ENCODE measurements around the gene TLK2.
A peak's percentile ranks its signal among the peaks of the same experiment; 100 is the strongest.
"Not testable (repeated sequence)": the region's sequence is repeated elsewhere in the genome, so short reads cannot be mapped to it uniquely, and the experiment has no call there.

Gene TLK2

DNA sequence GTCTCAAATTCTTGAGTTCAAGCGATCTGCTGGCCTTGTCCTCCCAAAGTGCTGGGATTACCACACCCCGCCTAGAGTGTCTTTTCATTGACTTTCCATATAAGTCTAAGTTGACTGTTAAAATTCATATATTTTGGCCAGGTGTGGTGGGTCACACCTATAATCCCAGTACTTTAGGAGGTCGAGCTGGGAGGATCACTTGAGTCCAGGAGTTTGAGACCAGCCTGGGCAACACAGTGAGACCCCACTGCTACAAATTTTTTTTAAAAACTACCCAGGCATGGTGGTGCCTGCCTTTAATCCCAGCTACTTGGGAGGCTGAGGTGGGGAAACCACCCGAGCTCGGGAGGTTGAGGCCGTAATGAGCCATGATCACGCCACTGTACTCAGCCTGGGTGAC lies 127.0 kb downstream of the TLK2 start:
- no peak for DNase-seq

DNA sequence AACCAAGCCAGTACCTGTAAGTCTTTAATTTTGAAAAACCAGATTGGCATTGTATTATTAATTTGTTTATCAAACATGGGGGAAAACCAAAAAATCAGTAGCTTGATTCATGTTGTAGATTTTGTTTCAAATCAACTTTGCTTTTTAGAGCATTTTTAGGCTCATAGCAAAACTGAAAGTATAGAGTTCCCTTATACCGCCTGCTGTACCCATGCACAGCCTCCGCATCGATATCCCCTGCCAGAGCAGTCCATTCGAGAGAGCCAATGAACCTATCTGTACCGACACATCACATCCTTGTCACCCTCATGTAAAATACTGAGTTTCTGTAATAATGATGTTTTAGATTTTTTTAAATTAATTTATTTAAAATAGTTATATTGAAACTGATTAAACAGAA lies 132.7 kb downstream of the TLK2 start:
- no peak for DNase-seq

DNA sequence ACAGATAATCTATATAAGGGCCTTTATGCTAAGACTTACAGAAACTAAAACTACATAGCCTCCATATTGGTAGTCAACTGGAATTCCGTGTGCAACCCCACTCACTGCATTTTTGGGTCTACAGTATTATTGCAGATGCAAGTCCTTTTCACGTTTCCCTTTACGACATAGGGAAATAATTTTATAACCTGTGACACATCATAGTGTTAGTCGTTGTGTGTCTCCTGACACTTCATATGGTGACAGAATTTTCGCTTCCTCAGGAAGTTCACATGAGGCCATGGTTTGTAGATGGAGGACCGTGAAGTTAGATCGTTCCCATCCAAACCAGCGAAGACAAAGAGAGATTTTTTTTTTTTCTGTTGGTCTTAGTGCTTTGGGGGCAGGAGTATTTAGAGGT lies 133.1 kb downstream of the TLK2 start:
- DNase-seq: no peak

DNA sequence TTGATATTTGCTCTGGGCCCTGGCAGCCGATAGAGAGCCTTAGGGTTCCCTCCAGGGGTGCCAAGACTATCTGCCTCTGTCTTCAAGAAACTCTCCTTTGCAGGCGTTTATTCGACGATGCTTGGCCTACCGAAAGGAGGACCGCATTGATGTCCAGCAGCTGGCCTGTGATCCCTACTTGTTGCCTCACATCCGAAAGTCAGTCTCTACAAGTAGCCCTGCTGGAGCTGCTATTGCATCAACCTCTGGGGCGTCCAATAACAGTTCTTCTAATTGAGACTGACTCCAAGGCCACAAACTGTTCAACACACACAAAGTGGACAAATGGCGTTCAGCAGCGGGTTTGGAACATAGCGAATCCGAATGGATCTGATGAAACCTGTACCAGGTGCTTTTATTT lies 133.7 kb downstream of the TLK2 start:
- not testable (repeated sequence) for DNase-seq

DNA sequence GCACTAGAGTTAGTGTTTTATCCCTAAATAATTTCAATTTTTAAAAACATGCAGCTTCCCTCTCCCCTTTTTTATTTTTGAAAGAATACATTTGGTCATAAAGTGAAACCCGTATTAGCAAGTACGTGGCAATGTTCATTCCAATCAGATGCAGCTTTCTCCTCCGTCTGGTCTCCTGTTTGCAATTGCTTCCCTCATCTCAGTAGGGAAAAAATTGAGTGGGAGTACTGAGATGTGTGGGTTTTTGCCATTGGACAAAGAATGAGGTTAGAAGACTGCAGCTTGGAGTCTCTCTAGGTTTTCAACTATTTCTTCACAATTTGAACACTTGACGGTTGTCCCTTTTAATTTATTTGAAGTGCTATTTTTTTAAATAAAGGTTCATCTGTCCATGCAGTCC lies 134.5 kb downstream of the TLK2 start:
- not testable (repeated sequence) for DNase-seq

DNA sequence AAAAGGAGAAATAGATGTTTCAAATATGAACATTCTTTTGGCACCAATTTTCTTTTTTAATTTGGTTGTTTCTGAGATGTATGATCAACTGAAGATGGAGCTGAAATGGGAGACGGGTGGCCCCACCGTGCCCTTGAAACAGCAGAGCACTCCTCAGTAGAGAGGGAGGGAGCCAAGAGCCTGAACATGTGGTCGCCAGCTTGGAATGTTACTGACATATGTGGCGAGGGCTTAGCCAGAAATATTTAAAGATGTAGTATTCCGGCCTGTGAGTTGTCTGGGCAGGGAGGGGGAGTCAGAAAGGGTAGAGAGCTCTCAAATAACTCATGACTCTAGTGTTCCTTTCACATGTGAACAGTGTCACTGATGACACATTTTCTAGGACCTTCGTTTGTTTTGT lies 135.5 kb downstream of the TLK2 start:
- DNase-seq: no peak

DNA sequence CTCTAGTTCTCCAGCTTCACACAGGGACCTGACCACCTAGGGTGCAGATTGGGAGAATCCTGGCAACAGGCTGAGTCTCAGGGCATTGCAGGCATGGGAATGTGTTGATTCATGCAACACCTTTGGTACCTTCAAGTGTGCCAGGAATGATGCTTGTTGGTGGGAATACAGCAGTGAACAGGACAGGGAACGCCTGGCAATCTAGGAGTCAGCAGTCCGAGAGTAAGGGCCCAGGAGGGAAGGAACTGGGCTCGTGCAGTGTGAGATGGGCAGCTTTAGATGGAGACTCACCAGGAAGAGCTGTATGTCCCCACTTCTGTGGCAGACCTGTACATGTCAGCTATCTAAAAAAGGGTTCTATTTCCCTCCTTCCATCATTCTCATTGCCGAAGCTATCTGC lies 136.9 kb downstream of the TLK2 start:
- no peak for DNase-seq

DNA sequence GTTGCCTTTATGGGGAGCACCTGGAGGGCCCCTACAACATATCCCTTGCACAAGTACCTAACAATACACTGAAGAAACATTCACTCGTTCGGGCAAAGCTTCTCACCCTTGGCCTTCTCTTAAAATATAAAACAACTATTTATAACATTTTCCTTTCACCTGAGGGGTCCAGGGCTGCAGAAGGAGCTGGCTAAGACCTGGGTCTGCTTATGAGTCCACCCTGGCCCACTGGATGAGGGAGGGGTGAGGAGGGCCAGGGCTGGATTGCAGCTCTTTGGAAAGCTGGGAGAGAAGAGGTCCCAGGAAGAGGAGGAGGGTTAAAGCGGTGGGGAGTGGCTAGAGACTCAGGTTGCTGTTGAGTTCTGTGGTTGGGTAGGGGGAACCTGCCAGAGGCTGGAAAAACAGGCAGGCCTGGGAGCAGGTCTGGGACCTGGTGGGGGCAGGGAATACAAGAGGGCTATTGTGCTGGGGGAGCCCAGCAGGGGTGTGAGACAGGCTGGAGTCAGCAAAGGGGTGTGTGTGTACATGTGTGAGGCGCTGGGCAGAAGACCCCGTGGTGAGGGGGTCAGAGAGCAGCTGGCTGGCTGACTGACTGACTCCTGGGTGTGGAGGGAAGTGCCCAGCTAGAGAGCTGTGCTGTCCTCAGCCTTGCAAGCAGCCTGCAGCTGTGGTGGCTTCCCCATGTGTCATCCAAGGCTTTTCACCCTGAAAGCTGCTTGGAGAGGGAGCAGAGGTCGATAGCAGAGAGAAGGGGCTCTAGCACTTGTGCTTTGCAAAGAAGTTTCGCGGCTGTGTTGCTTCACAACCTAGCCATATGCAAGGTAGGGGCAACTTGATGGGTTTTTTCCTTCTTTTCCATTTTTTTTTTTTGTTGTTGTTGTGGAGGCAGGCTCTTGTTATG lies 138.6 kb downstream of the TLK2 start:
- no peak for DNase-seq

DNA sequence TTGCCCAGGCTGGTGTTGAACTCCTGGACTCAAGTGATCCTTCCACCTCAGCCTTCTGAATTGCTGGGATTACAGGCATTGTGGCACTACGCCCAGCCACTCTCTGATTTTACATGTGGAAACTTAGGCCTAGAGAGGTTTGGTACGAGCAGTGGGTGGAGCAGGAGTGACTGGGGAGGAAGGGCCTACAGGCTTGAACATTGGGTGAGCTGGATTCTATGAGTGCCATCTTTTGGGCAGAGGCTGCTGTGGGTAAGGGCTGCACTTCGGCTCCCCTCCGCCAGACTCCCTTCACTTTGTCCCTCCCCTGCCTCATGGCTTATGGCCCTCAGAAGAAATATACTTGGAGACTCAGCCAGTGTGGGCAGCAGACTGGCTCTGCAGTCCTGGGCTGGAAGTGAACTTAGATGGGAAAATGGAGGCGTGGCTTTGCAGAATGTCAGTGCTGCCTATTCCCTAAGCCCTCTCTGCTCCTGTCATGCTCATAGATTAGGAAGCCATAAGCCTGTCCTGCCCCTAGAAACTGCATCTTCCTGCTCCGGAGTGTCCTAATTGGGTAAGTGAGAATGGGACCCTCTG lies 139.4 kb downstream of the TLK2 start:
- no peak for DNase-seq

DNA sequence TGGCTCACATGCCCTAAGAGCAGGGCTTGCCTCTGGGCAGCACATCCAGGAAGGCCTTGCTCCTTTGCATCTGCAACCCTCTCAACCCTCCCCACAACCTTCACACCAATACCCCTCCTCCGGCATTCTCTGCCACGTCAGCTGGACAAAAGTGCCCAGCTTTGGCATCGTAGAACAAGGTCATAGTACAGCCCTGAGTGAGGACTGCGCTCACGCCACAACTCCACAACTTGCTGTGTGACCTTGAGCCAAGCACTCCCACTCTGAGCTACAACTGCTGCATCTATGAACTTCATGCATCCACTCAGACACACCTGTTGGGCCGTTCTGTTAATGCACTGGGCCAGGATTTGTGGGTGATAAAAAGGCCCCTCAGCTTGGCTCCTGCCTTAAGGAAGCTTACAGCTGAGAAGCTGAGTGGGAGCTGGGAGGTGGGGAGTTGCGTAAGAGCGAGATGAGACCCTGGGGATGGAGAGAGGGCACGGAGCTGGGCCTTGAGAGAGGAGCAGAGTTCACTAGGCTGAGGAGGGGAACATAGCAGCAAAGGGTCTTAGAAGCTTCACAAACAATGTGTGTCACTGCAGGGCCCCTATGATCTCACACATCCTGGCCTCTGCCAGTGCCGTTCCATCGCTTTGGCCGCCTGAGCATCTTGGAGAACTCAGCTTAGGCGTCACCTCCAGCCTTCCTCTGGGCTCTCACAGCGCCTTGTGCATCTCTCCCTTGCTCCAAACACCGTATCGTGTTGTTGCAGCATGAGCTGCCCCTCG lies 140.2 kb downstream of the TLK2 start:
- no peak for DNase-seq

DNA sequence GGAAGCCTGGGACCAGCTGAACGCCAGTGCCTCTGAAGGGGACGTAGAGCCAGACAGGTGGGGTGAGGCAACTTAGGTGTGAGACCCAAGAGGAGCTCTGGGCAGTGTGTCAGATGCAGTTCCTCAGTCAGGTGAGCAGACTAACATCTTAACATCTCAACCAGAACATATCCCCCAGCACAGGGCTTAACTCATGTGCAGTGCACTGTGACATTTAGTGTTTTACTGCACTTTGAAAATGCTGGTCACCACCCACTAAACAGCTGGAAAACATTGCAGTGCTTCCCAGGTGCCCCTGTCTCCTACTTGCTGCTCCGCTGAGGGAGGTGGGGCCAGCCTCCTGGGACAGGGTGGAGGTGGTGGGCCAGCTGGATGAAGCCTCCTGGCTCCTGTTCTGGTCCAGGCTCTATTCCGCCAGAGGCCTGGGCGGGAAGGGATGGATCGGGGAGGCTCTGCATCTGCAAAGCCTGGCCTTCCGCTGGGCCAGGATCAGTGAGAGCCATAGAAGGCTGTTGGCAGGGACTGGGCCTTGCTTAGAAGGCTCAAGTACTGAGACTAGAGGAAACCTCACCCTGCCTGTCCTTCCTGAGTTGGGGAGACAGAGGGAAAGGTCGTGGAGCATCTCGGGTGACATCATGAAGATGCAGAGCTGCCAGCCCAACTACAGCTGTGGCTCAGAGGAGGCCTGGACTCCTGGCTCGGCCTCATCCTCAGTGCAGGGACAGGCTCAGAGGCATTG lies 141.0 kb downstream of the TLK2 start:
- DNase-seq: no peak

DNA sequence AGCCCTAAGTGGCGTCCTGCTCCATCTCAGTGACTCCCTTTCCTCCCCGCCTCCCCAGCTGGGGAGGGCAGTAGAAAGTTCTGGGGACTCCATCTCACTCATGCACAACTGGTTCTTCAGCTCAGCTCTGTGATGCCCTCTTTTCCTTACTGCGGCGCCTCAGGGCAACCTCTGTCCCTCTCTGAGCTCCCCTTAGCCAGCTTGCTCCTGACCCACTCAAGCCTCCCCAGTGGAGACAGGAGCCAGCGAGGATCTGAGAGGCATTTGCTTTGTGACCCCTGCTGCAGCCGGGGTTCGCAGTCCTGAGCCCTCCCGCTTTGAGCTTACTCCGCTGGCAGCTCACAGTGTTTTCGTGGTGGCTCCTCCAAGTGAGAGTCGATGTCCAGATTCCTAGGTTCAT lies 142.6 kb downstream of the TLK2 start:
- DNase-seq: no peak

DNA sequence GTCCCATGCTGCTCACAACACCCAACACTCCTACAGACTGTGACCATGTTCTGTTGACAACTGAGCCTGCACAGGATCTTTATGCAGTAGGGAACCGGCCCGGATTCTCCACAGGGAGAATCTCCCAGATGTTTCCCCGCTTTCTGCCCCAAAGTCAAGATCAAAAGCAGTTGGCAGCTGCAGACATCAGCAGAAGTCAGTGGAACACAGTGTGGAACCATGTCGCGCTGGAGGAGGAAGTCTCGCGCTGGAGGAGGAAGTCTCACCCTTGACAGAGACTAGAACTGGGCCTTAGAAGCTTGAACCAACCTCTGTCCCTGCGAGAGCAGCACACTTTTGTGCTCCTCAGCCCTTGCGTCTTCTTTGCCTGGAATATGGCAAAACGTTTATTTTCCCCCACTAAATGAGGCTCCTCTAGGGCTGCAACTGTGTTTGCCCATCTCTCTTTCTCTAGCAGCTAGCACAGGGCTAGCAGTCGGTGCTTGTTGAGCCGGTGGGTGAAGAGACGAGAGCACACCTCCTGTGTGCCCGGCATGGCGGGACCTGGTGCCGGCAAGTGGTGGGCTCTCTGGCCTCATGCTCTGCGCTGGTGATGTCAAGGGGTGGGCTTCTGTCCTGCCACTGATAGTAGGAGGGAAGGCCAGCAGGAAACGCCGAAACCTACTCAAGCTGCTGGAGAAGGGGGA lies 146.7 kb downstream of the TLK2 start:
- DNase-seq: no peak

DNA sequence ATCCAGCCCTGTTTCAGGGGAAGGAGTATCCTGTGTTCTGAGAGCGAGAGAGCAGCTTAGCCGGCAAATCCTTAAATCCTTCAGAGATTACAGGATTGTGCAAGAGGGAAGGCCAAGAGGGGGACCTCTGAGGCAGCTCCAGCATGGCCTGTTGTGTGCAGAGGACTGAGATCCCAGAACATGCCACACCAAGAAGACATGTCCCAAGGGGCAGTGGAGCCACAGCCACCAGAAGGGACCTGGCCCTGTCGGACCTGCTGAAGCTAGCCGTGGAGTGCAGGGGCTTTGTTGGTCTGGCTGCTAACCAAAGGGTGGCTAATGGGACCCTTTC lies 147.2 kb downstream of the TLK2 start:
- no peak for DNase-seq

DNA sequence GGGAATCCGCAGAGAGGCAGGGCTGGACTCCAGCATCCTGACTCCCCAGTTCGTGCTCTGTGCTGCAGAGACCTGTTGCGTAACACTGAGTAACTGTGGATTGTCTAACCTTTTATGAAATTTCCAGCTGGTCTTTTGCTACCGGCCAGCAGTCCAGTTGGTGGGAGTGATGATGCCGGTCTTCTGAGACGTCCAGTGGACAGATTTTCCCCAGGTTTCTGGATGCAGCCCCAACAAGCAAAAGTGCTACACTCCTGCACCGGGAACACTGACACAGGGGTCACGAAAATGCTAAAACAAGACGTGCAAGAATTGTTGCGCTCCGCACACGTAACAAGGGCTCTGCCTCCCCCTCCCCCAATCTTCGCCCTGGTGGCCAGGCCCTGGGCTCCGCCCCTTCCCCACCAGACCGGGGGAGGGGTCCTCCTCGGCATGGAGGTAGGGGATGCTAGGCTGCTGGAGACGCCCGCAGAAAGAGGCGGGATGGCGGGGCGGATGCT lies 148.1 kb downstream of the TLK2 start:
- peak; percentile 39 for DNase-seq

DNA sequence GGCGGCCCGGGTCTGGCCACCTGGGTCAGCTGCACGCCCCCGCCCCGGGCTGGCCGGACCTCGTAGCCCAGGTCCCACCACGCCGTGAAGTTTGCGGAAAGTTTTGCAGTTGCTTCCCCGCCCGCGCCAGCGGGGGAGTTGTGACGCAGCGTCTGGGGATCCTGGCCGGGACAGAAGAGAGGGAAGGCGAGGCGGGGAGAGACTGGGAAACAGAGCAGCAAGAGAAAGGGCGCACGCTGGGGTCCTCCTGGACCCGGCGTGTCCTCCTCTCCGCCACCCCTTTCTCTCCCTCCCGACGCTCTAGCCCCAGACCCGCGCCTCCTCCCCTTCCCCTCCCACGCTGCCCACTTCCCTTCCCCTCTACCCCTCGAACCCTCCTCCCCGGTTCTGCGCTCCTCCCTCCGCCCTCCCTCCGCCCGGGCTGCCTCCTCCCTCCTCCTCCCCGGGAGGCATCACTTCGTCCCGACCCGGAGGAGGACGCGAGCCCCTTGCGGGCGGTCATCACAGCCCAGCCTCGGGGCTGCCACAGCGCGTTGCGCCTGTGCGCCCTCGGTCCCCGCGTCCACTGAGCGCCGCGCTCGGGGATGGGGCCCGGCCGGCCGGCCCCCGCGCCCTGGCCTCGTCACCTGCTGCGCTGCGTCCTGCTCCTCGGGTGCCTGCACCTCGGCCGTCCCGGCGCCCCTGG lies 148.7 kb downstream of the TLK2 start, which contains the start of gene MRC2:
Gene MRC2 (plus strand): TSS at position 452 of the 685 bp plus-strand sequence. CDS start 133 bp downstream, at position 585.
- DNase-seq: no peak

DNA sequence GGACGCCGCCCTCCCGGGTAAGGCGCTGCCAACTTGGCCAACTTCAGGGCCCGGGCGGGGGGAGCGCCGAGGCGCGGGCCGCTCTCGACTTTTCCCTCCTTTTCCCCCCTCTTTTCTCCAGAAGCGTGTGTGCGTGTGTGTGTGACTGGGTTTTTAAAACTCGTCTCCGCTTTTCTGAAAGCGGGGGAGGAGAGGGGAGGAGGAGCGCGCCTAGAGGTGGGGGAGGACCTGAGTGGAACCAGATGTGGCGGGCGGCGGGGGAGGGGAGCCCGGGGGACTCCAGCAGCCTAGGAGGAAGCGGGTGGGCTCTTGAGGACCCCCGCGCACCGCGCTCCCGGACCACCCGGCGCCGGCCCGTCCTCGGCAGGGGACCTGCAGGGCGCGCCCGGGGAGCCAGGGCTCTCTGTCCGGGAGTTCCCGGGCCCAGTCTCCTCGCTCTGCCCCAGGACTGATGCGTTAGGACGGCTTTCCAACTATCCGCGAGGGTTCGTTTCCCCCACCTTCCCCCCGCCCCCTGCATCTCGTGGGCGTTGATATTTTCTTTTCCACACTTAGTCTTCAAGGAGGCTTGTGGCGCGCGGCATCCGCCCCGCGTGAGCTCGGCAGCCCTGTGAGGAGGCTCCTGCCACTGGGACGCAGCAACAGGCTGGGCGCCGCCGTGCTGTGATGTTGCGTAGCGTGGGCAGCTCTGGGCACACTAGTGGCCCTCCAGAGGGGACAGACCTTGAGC lies 149.4 kb downstream of the TLK2 start:
- DNase-seq: no peak

DNA sequence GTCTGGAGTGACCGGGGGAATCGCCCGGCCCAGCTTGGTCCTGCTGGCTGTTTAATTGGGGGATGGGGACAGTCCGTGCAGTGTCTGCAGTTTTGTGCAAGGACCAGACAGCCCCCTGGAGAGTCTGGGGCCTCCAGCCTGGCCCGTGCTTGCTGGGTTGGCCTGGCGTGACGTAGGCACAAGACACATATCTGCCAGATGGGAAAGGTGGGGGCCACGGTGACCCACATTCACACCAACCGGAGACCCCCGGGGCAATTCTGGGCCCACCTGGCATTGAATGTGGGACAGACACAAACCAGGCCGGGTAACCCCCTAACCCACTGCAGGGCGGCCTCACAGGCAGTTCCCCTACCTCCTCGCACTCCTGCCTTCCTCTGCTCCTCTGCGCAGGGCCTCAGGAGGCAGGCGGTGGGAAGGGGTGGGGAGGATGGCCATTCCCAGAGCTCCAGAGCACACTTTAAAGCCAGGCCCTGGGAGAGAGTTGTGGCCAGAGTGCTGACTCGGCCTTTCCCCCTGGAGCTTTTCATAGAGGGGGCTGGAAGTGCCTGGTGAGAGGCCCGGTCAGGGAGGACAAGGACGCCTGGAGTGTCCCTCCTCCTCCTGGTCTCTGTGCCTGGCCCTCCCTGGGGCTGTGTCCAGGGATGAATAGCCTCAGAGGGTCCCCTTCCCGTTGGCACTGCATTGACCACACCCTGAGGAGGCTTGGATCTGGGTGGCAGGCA lies 150.4 kb downstream of the TLK2 start:
- DNase-seq: no peak

DNA sequence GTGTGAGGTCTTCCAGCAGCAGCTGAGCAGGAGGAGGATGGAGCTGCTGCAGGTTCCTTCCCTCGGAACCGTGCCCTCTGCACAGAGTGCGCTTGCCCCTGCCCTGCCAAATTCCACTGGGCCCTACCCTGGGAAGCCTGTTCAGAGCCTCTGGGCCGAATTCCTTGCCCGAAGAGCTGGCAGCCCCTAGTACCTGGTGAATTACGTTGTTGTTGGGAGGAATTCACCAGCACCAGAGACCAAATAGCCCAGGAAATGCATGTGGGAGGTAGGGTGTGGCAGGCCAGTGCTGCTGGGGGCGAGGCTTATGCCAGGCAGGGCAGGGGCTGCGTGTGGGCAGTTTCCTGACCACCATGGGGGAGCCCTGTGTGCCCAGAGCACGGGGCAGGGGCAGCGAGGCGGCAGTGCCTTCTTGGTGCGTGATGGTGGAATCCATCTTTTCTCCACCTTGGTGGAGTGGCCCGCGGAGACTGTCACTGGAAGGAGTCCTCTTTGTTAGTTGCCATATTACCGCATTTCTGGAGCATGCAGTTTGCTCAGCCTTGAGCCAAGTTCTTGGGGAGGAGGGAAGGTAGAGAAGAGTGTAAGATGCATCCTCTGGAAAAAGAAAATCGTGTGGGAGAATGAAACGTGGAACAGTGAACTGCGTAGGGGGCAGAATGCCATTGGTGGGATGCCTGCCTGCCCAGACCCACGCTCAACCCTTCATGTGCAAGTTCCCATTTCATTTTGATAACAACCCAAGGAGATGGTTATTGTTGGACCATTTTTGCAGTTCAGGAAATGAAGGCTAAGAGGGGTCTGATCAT lies 151.1 kb downstream of the TLK2 start:
- DNase-seq: no peak

All from GOT3 (cell line).